Measurements from ENCODE around the gene CLK3. TPM values are rescaled to one million over a fixed set of nuclear protein-coding genes. Genes with fewer than 3 reads are reported as not detected.

The CLK3 gene
- total RNA-seq, 4 donors from 2014 or later: 123 to 361 (median 213) TPM

DNA sequence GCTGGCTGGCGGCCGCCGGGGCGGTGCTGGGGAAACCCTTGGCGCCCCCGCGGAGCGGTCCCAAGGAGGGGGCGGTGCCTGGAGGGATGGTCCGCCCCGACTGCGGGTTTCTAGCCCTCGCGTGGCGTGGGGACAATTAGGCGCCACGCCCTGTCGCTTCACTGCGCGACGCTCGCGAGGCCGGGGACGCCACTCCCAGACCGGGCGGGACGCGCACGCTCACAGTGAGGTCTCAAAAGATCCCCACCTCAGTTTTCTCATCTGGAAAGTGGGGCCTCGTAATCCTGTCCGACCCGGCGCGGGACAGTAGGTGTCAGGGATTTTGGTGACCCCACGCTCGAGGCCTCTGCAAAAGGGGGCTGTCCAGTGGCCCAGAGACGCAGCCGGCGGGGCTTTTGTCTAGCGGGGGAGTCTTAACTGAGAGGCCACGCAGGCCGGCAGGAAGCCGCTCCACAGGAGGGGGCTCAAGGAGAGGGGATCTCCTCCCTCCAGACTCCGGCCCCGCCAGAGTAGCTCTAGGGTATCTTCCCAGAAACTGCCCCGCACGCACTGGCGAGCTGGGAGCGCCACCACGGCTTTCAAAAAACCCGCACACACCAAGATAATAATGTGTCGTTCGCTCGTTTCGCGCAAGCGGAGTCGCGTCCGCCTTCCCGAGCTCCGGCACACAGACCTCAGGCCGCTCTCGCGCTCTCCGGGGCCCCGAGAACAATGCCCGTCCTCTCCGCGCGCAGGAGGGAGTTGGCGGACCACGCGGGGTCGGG is 710 bp upstream of the CLK3 start:
- Histone ChIP-seq H3K27me3 (no peaks in the 10 kb centered on the region), H3K27ac (peak overlapping the region; percentile 98 to 99 (median 98)), H3K4me3 (peak overlapping the region; percentile 71 to 98 (median 73)), H3K4me1 (peaks cover 0 to 27% (median 9%) of the 10 kb centered on the region in 4 donors), H3K9me3 (no peaks in the 10 kb centered on the region), H3K36me3 (peaks cover 0 to 10% (median 0%) of the 10 kb centered on the region in 3 donors)
- DNase-seq: peak; percentile 84 to 95 (median 89)
- TF ChIP-seq, protein P1, sequence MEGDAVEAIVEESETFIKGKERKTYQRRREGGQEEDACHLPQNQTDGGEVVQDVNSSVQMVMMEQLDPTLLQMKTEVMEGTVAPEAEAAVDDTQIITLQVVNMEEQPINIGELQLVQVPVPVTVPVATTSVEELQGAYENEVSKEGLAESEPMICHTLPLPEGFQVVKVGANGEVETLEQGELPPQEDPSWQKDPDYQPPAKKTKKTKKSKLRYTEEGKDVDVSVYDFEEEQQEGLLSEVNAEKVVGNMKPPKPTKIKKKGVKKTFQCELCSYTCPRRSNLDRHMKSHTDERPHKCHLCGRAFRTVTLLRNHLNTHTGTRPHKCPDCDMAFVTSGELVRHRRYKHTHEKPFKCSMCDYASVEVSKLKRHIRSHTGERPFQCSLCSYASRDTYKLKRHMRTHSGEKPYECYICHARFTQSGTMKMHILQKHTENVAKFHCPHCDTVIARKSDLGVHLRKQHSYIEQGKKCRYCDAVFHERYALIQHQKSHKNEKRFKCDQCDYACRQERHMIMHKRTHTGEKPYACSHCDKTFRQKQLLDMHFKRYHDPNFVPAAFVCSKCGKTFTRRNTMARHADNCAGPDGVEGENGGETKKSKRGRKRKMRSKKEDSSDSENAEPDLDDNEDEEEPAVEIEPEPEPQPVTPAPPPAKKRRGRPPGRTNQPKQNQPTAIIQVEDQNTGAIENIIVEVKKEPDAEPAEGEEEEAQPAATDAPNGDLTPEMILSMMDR (IDR thresholded peaks at IDR 0.05): peak in 1 of 6 experiments; percentile 19
- peak; percentile 49 to 58 for TF ChIP-seq POLR2A (IDR thresholded peaks at IDR 0.05)

DNA sequence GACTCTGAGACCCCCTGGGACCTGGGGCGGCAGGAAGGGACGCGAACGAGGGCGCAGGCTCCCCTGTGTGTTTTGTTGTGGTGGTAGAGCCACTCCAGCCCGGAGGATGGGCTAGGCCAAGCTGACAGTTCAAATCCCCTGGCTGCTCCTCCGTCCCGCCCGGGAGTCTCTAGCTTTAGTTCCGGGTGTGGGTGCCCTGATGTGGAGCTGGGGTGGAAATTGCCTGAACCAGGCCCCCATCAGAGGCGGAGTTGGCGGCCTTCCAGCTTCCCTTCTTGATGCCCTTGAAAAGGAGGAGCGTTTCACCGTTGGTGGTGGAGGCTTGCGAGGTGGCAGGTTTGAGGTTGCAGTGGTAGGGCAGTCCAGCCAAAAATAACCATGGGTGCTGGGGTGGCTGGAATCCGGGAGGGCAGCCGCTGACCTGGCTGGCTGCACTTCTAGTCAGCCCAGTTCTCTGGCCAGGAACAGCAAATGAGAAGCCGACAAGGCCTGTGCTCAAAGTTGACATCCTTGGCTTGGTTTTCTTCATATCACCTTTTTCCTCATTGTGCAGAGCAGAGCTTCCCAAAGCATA is 817 bp downstream of the CLK3 start:
- H3K4me1 ChIP-seq: peaks cover 0 to 27% (median 11%) of the 10 kb centered on the region in 4 donors
- H3K4me3 ChIP-seq: peak overlapping the region; percentile 71 to 98 (median 73)
- H3K27ac ChIP-seq: peak overlapping the region; percentile 98 to 99 (median 98)
- H3K36me3 ChIP-seq: peaks cover 0 to 25% (median 0%) of the 10 kb centered on the region in 3 donors
- no peaks in the 10 kb centered on the region for H3K27me3 ChIP-seq
- TF ChIP-seq POLR2A (IDR thresholded peaks at IDR 0.05): peak; percentile 25 to 49
- TF ChIP-seq, protein P1 (IDR thresholded peaks at IDR 0.05): no peak
- DNase-seq: peak; percentile 58 to 84 (median 79)
- no peaks in the 10 kb centered on the region for H3K9me3 ChIP-seq

DNA sequence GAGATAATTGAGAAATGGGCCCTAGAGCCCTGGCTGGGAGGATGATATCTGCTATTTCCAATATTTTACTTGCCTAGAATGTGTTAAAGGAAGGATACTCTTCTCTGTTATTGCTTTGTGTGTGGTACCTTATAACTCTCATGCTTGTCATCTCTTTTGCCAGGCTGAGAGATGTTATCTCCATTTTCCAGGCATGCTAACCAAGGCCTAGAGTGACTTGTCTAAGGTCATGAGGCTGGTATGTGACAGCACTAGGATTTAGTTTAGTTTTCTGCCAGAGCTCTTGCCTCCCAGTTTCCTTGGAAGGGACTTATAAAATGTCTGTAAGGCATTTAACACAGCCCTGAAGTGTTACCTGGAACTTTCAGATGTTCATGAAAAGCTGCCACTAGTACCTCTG is 1.4 kb downstream of the CLK3 start:
- TF ChIP-seq, protein P1 (IDR thresholded peaks at IDR 0.05): no peak
- no peak for TF ChIP-seq POLR2A (IDR thresholded peaks at IDR 0.05)
- DNase-seq: no peak
- H3K27ac ChIP-seq: peak overlapping the region; percentile 98 to 99 (median 98)
- H3K27me3 ChIP-seq: no peaks in the 10 kb centered on the region
- H3K36me3 ChIP-seq: peaks cover 0 to 31% (median 0%) of the 10 kb centered on the region in 3 donors
- no peaks in the 10 kb centered on the region for H3K9me3 ChIP-seq
- peaks cover 0 to 27% (median 11%) of the 10 kb centered on the region in 4 donors for H3K4me1 ChIP-seq
- peak overlapping the region; percentile 71 to 98 (median 73) for H3K4me3 ChIP-seq

DNA sequence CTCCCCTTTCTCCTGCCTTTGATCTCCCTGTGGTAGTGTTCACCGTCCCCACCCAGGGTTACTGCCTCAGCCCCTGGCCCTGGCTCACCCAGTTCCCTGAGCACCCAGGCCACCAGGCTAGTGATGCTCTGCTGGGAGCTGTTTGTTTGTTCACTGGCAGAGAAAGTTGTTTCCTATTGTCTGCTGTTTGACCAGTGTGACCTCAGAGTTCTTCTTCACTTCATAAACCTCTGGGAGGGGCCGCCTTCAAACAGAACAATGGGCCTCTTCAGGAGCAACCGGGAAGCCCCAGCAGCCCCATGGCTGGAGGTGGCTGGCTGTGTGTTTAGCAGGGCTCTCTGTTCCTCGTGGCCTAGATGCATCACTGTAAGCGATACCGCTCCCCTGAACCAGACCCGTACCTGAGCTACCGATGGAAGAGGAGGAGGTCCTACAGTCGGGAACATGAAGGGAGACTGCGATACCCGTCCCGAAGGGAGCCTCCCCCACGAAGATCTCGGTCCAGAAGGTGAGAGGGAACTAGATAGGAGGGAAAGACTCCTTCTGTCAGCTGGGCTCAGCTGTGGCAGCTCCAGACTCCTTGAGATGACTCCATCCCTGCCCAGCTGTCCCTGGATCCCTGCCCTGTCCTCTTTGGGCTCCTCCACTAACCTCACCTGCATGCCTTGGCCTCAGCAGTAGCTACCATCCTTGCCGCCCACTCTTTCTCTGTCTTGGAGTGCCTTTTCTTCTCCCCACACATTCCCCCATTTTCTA is 3.4 kb downstream of the CLK3 start:
- no peak for DNase-seq
- Histone ChIP-seq H3K27ac (no peak overlapping the region), H3K27me3 (no peaks in the 10 kb centered on the region), H3K9me3 (no peaks in the 10 kb centered on the region), H3K36me3 (peaks cover 0 to 51% (median 0%) of the 10 kb centered on the region in 3 donors), H3K4me1 (peaks cover 0 to 27% (median 11%) of the 10 kb centered on the region in 4 donors), H3K4me3 (no peak overlapping the region)
- TF ChIP-seq, protein P1 (IDR thresholded peaks at IDR 0.05): no peak
- no peak for TF ChIP-seq POLR2A (IDR thresholded peaks at IDR 0.05)

DNA sequence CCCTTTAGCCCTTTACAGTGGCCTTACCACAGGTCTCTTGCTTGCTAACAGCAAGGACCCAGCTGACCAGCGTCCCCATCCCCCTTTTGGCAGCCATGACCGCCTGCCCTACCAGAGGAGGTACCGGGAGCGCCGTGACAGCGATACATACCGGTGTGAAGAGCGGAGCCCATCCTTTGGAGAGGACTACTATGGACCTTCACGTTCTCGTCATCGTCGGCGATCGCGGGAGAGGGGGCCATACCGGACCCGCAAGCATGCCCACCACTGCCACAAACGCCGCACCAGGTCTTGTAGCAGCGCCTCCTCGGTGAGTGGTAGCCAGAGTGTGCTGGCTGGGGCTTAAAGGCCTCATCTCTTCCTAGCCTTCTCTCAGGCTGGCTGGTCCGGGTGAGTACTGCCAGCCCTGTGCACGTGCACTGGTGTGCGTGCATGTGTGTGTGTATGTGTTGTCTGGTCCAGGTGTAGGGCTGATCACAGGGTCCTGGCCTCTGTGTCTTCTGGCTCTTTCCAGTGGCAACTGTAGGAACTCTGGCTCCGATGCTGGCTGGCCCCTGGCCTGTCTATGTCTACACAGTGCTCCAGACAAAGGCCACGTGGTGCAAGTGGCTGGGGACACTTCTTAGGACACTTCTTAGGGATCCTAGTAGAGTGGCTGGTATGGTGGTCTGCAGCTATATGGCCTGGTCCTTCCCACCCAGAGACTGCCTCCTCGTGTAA is 4.4 kb downstream of the CLK3 start:
- H3K4me3 ChIP-seq: no peak overlapping the region

More for the DNA sequence above, 4.4 kb downstream of the CLK3 start:
- DNase-seq: no peak
- Histone ChIP-seq H3K36me3 (peaks cover 0 to 61% (median 0%) of the 10 kb centered on the region in 3 donors), H3K27me3 (no peaks in the 10 kb centered on the region), H3K27ac (no peak overlapping the region), H3K9me3 (no peaks in the 10 kb centered on the region), H3K4me1 (peaks cover 0 to 27% (median 11%) of the 10 kb centered on the region in 4 donors)
- no peak for TF ChIP-seq POLR2A (IDR thresholded peaks at IDR 0.05)
- TF ChIP-seq, protein P1 (IDR thresholded peaks at IDR 0.05): no peak

Measured in Peyer's patch (tissue), 4 donors.